Central memory CD8-positive, alpha-beta T cell (primary cell): Measurements from ENCODE around the gene IFI27L1.
"Not testable (repeated sequence)": the region's sequence is repeated elsewhere in the genome, so short reads cannot be mapped to it uniquely, and the experiment has no call there.

ENCODE experiments used
- ATAC-seq: fragments of 150-1000 bp; cut with Tn5 transposase; replicated peaks from 2 replicates; pipeline ENCODE4 v1.10.0; 2022; ENCODE audit warnings: mild to moderate bottlenecking, moderate FRiP score, moderate number of reproducible peaks; ENCODE audit not compliant: poor library complexity, severe bottlenecking; ENCODE audit errors: extremely low read depth
- DNase-seq, 2 donors: peaks; one replicate each; pipeline ENCODE4 v3.0.0; 2021; ENCODE audit warnings: low spot score in 2 of 2
- H3K27ac Mint-ChIP-seq: one replicate; pipeline ENCODE4 v1.8.0; 2022; ENCODE audit warnings: low read depth, mild to moderate bottlenecking, moderate library complexity, mixed read lengths
- H3K27me3 Mint-ChIP-seq: one replicate; pipeline ENCODE4 v1.8.0; 2022; ENCODE audit warnings: mixed read lengths
- H3K36me3 Mint-ChIP-seq: one replicate; pipeline ENCODE4 v1.8.0; 2022; ENCODE audit warnings: mild to moderate bottlenecking, moderate library complexity, mixed read lengths; ENCODE audit not compliant: insufficient read depth
- H3K4me1 Mint-ChIP-seq: one replicate; pipeline ENCODE4 v1.8.0; 2022; ENCODE audit warnings: mixed read lengths
- H3K4me3 Mint-ChIP-seq: one replicate; pipeline ENCODE4 v1.8.0; 2022; ENCODE audit warnings: mild to moderate bottlenecking, moderate library complexity, mixed read lengths
- H3K9me3 Mint-ChIP-seq: one replicate; pipeline ENCODE4 v1.8.0; 2022; ENCODE audit warnings: mixed read lengths

Gene IFI27L1

GRCh38 chr14:94051779-94052178, 29.3 kb upstream of the IFI27L1 start:
- Mint-ChIP-seq H3K27me3 (no peaks in the 10 kb centered on the region), H3K4me3 (no peak overlapping the region)

GRCh38 chr14:94052199-94052598, 28.9 kb upstream of the IFI27L1 start:
- H3K27ac Mint-ChIP-seq, result peak overlapping the region; percentile 22
- H3K9me3 Mint-ChIP-seq, result no peaks in the 10 kb centered on the region
- H3K36me3 Mint-ChIP-seq, result peaks cover 93% of the 10 kb centered on the region
- DNase-seq (no peak), ATAC-seq (no peak)
- H3K27me3 Mint-ChIP-seq, result no peaks in the 10 kb centered on the region
- H3K4me1 Mint-ChIP-seq, result peaks cover 40% of the 10 kb centered on the region
- no peak overlapping the region for H3K4me3 Mint-ChIP-seq

More at GRCh38 chr14:94051779-94052178, 29.3 kb upstream of the IFI27L1 start:
- ATAC-seq, result no peak
- DNase-seq, result no peak
- H3K9me3 Mint-ChIP-seq, result no peaks in the 10 kb centered on the region
- H3K36me3 Mint-ChIP-seq, result peaks cover 93% of the 10 kb centered on the region
- peaks cover 36% of the 10 kb centered on the region for H3K4me1 Mint-ChIP-seq
- H3K27ac Mint-ChIP-seq, result peak overlapping the region; percentile 19

GRCh38 chr14:94052662-94053061, 28.4 kb upstream of the IFI27L1 start:
- H3K9me3 Mint-ChIP-seq, result no peaks in the 10 kb centered on the region
- DNase-seq (no peak), ATAC-seq (no peak)
- peaks cover 93% of the 10 kb centered on the region for H3K36me3 Mint-ChIP-seq
- H3K4me3 Mint-ChIP-seq, result no peak overlapping the region
- H3K27me3 Mint-ChIP-seq, result no peaks in the 10 kb centered on the region
- H3K27ac Mint-ChIP-seq, result peak overlapping the region; percentile 22
- peaks cover 44% of the 10 kb centered on the region for H3K4me1 Mint-ChIP-seq

GRCh38 chr14:94054401-94054800, 26.7 kb upstream of the IFI27L1 start:
- H3K4me3 Mint-ChIP-seq, result peak overlapping the region; percentile 19
- H3K9me3 Mint-ChIP-seq, result no peaks in the 10 kb centered on the region
- H3K27me3 Mint-ChIP-seq, result no peaks in the 10 kb centered on the region
- DNase-seq (no peak), ATAC-seq (peak; percentile 30)
- H3K27ac Mint-ChIP-seq, result peak overlapping the region; percentile 6
- peaks cover 54% of the 10 kb centered on the region for H3K4me1 Mint-ChIP-seq
- H3K36me3 Mint-ChIP-seq, result peaks cover 92% of the 10 kb centered on the region

- H3K36me3 Mint-ChIP-seq, result peaks cover 92% of the 10 kb centered on the region
- H3K4me1 Mint-ChIP-seq, result peaks cover 54% of the 10 kb centered on the region
- ATAC-seq (no peak), DNase-seq (no peak)
- peak overlapping the region; percentile 6 for H3K27ac Mint-ChIP-seq
- no peaks in the 10 kb centered on the region for H3K9me3 Mint-ChIP-seq
- H3K27me3 Mint-ChIP-seq, result no peaks in the 10 kb centered on the region
- no peak overlapping the region for H3K4me3 Mint-ChIP-seq
These were observed 26.2 kb upstream of the IFI27L1 start for GRCh38 chr14:94054936-94055335.

- DNase-seq (no peak), ATAC-seq (peak; percentile 42)
- no peaks in the 10 kb centered on the region for H3K9me3 Mint-ChIP-seq
- peaks cover 93% of the 10 kb centered on the region for H3K36me3 Mint-ChIP-seq
- H3K4me3 Mint-ChIP-seq, result peak overlapping the region; percentile 33
- peaks cover 51% of the 10 kb centered on the region for H3K4me1 Mint-ChIP-seq
- no peaks in the 10 kb centered on the region for H3K27me3 Mint-ChIP-seq
- no peak overlapping the region for H3K27ac Mint-ChIP-seq
These were observed 24.4 kb upstream of the IFI27L1 start for GRCh38 chr14:94056579-94057308.

GRCh38 chr14:94058128-94058673, 22.9 kb upstream of the IFI27L1 start:
- H3K27ac Mint-ChIP-seq, result peak overlapping the region; percentile 1
- peaks cover 87% of the 10 kb centered on the region for H3K36me3 Mint-ChIP-seq
- no peak overlapping the region for H3K4me3 Mint-ChIP-seq
- ATAC-seq (no peak), DNase-seq (no peak)
- H3K9me3 Mint-ChIP-seq, result no peaks in the 10 kb centered on the region
- peaks cover 65% of the 10 kb centered on the region for H3K4me1 Mint-ChIP-seq
- no peaks in the 10 kb centered on the region for H3K27me3 Mint-ChIP-seq

- Mint-ChIP-seq H3K36me3 (peaks cover 86% of the 10 kb centered on the region), H3K27ac (peak overlapping the region; percentile 1), H3K9me3 (no peaks in the 10 kb centered on the region), H3K4me3 (no peak overlapping the region), H3K4me1 (peaks cover 69% of the 10 kb centered on the region), H3K27me3 (no peaks in the 10 kb centered on the region)
- DNase-seq, result no peak
- ATAC-seq, result no peak
These were observed 22.4 kb upstream of the IFI27L1 start for GRCh38 chr14:94058674-94059138.

GRCh38 chr14:94059998-94060397, 21.1 kb upstream of the IFI27L1 start:
- ATAC-seq, result no peak
- H3K9me3 Mint-ChIP-seq, result no peaks in the 10 kb centered on the region
- H3K4me1 Mint-ChIP-seq, result peaks cover 70% of the 10 kb centered on the region
- peaks cover 77% of the 10 kb centered on the region for H3K36me3 Mint-ChIP-seq
- H3K27ac Mint-ChIP-seq, result no peak overlapping the region
- no peak for DNase-seq
- no peak overlapping the region for H3K4me3 Mint-ChIP-seq
- H3K27me3 Mint-ChIP-seq, result no peaks in the 10 kb centered on the region

- Mint-ChIP-seq H3K36me3 (peaks cover 62% of the 10 kb centered on the region), H3K4me1 (peaks cover 74% of the 10 kb centered on the region), H3K9me3 (no peaks in the 10 kb centered on the region), H3K4me3 (no peak overlapping the region), H3K27ac (no peak overlapping the region), H3K27me3 (no peaks in the 10 kb centered on the region)
- no peak for ATAC-seq
- DNase-seq, result no peak
These were observed 18.7 kb upstream of the IFI27L1 start for GRCh38 chr14:94062344-94062940.

- H3K36me3 Mint-ChIP-seq, result peaks cover 35% of the 10 kb centered on the region
- peak overlapping the region; percentile 1 for H3K4me3 Mint-ChIP-seq
- peak overlapping the region; percentile 3 for H3K27ac Mint-ChIP-seq
- no peak for ATAC-seq
- no peak for DNase-seq
- H3K4me1 Mint-ChIP-seq, result peaks cover 92% of the 10 kb centered on the region
- peaks cover 9% of the 10 kb centered on the region for H3K9me3 Mint-ChIP-seq
- no peaks in the 10 kb centered on the region for H3K27me3 Mint-ChIP-seq
These were observed 14.9 kb upstream of the IFI27L1 start for GRCh38 chr14:94066089-94066676.

- DNase-seq, ATAC-seq, H3K27ac Mint-ChIP-seq, H3K27me3 Mint-ChIP-seq: not testable (repeated sequence)
- H3K9me3 Mint-ChIP-seq, result peaks cover 20% of the 10 kb centered on the region
- H3K4me1 Mint-ChIP-seq, result peaks cover 76% of the 10 kb centered on the region
- H3K36me3 Mint-ChIP-seq, result peaks cover 30% of the 10 kb centered on the region
- peak overlapping the region; percentile 3 for H3K4me3 Mint-ChIP-seq
These were observed 9.0 kb upstream of the IFI27L1 start for GRCh38 chr14:94072076-94072475.
